NCI-H446 treated with DMSO at 0.1 percent for 48 hours (cell line): ENCODE results near the gene MALRD1.
A peak's percentile ranks its signal among the peaks of the same experiment; 100 is the strongest.
"Not testable (repeated sequence)": the region's sequence is repeated elsewhere in the genome, so short reads cannot be mapped to it uniquely, and the experiment has no call there.

ENCODE experiments used
- DNase-seq: peaks from one replicate; lab custom pipeline; 2025; lab: John Stamatoyannopoulos, UW

Gene MALRD1

GRCh38 chr10:19713800-19714525, 665.4 kb downstream of the MALRD1 start:
- DNase-seq: no peak

GRCh38 chr10:19719284-19719683, 670.7 kb downstream of the MALRD1 start:
- DNase-seq: no peak

GRCh38 chr10:19724287-19724686, 675.7 kb downstream of the MALRD1 start:
- no peak for DNase-seq

GRCh38 chr10:19728376-19728775, 679.8 kb downstream of the MALRD1 start:
- peak; percentile 61 for DNase-seq

- DNase-seq: no peak
Observed at GRCh38 chr10:19728964-19729363, 680.4 kb downstream of the MALRD1 start.

GRCh38 chr10:19730167-19730906, 681.7 kb downstream of the MALRD1 start:
- no peak for DNase-seq

GRCh38 chr10:19730907-19731217, 682.3 kb downstream of the MALRD1 start:
- no peak for DNase-seq

GRCh38 chr10:19731560-19731959, 683.0 kb downstream of the MALRD1 start:
- no peak for DNase-seq

GRCh38 chr10:19738440-19738839, 689.8 kb downstream of the MALRD1 start:
- no peak for DNase-seq

- not testable (repeated sequence) for DNase-seq
Observed at GRCh38 chr10:19739232-19739631, 690.6 kb downstream of the MALRD1 start.

GRCh38 chr10:19742144-19742543, 693.5 kb downstream of the MALRD1 start:
- DNase-seq: not testable (repeated sequence)

- peak; percentile 1 for DNase-seq
Observed at GRCh38 chr10:19745672-19746071, 697.1 kb downstream of the MALRD1 start.

GRCh38 chr10:19749185-19749729, 700.7 kb downstream of the MALRD1 start:
- DNase-seq: no peak

- no peak for DNase-seq
Observed at GRCh38 chr10:19750972-19751371, 702.4 kb downstream of the MALRD1 start.

- no peak for DNase-seq
Observed at GRCh38 chr10:19756919-19757318, 708.3 kb downstream of the MALRD1 start.

GRCh38 chr10:19762026-19762425, 713.4 kb downstream of the MALRD1 start:
- no peak for DNase-seq

- DNase-seq: no peak
Observed at GRCh38 chr10:19764111-19764510, 715.5 kb downstream of the MALRD1 start.

- DNase-seq: no peak
Observed at GRCh38 chr10:19767876-19768275, 719.3 kb downstream of the MALRD1 start.

- not testable (repeated sequence) for DNase-seq
Observed at GRCh38 chr10:19769826-19770225, 721.2 kb downstream of the MALRD1 start.

GRCh38 chr10:19772972-19773371, 724.4 kb downstream of the MALRD1 start:
- DNase-seq: no peak

- no peak for DNase-seq
Observed at GRCh38 chr10:19775296-19775695, 726.7 kb downstream of the MALRD1 start.

- no peak for DNase-seq
Observed at GRCh38 chr10:19777806-19778205, 729.2 kb downstream of the MALRD1 start.

- no peak for DNase-seq
Observed at GRCh38 chr10:19778996-19779395, 730.4 kb downstream of the MALRD1 start.
